KMS-11 (cell line): ENCODE measurements around the gene ART5.

Experiments used
- H2AFZ ChIP-seq: fragments of 200-600 bp; sonication (generic); 2 replicates; pipeline ENCODE4 v1.6.1; 2016; ENCODE audit warnings: antibody characterized with exemption, mixed run types, low read depth
- H3K27ac ChIP-seq: fragments of 200-600 bp; sonication (generic); 2 replicates; pipeline ENCODE4 v1.6.1; 2016; ENCODE audit warnings: mild to moderate bottlenecking, mixed run types
- H3K27me3 ChIP-seq: fragments of 200-600 bp; sonication (generic); 2 replicates; pipeline ENCODE4 v1.6.1; 2017; ENCODE audit warnings: mild to moderate bottlenecking, low read depth, mixed run types, moderate library complexity; ENCODE audit not compliant: insufficient read depth
- H3K36me3 ChIP-seq: fragments of 200-600 bp; sonication (generic); 2 replicates; pipeline ENCODE4 v1.6.1; 2017; ENCODE audit warnings: mild to moderate bottlenecking, mixed run types; ENCODE audit not compliant: insufficient read depth
- H3K4me1 ChIP-seq: fragments of 200-600 bp; sonication (generic); 2 replicates; pipeline ENCODE4 v1.6.1; 2016; ENCODE audit warnings: mild to moderate bottlenecking, low read depth, mixed run types; ENCODE audit not compliant: poor library complexity, severe bottlenecking
- H3K4me2 ChIP-seq: fragments of 200-600 bp; sonication (generic); 2 replicates; pipeline ENCODE4 v1.7.0; 2016; ENCODE audit warnings: mild to moderate bottlenecking, mixed run types
- H3K4me3 ChIP-seq: fragments of 200-600 bp; sonication (generic); IDR thresholded peaks from 2 replicates; pipeline ENCODE4 v1.6.1; 2017; ENCODE audit warnings: low read depth, low read length, mixed read lengths; ENCODE audit not compliant: insufficient read depth
- H3K79me2 ChIP-seq: fragments of 200-600 bp; sonication (generic); 2 replicates; pipeline ENCODE4 v1.6.1; 2016; ENCODE audit warnings: low read depth, mixed run types; ENCODE audit not compliant: insufficient read depth
- H3K9ac ChIP-seq: fragments of 200-600 bp; sonication (generic); 2 replicates; pipeline ENCODE4 v1.6.1; 2016; ENCODE audit warnings: mild to moderate bottlenecking, mixed run types
- H4K20me1 ChIP-seq: fragments of 200-600 bp; sonication (generic); 2 replicates; pipeline ENCODE4 v1.6.1; 2016; ENCODE audit warnings: mild to moderate bottlenecking, mixed run types; ENCODE audit not compliant: insufficient read depth
- TF ChIP-seq, protein P1 (sequence below): fragments of 200-600 bp; sonication (generic); conservative IDR thresholded peaks from 2 replicates; pipeline ENCODE4 v1.6.1; 2017; ENCODE audit warnings: low read depth, mild to moderate bottlenecking, antibody characterized with exemption, low read length, moderate library complexity, mixed read lengths

Gene ART5

DNA sequence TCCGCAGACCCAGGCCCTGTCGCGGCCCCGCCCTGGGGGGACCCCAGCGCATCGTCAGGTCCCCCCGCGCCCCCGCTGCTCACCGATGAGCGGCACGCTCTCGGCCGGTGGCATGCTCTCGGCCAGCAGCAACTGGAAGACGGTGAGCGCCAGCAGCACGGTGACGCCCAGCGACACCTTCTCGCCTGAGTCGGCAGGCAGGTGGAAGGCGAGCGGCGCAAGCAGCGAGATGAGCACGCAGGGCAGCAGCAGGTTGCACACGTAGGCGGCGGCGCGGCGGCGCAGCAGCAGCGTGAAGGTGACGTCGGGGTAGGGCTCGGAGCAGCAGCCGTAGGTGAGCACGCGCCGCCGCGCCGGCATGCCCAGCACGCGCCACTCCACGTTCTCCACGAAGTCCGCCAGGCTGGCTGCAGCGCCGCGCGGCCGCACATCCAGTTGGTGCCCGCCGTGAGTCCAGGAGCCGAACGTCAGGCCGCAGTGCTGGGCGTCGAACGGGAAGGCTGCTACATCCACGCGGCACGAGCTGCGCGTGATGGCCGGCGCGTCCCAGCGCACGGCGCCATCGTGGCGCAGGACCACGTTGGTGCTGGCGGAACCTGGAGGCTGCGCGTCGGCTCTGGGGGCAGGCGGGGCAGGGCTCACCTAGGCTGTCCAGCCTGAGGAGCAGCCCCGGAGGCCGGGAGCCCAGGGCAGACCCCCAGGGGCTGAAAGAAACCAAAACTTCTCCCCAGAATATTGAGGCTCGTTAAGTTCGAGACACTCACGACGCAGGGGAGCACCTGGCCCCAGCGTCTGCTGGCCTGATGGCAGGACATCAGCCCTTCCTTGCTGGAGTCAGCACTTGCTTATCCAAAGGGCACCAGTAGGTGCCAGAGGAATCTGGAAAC is 25.6 kb upstream of the ART5 start:
- H3K27ac ChIP-seq, result no peak overlapping the region
- no peak overlapping the region for H2AFZ ChIP-seq
- no peaks in the 10 kb centered on the region for H4K20me1 ChIP-seq
- H3K4me2 ChIP-seq, result no peak overlapping the region
- no peaks in the 10 kb centered on the region for H3K36me3 ChIP-seq
- no peak overlapping the region for H3K4me3 ChIP-seq
- no peaks in the 10 kb centered on the region for H3K4me1 ChIP-seq
- H3K27me3 ChIP-seq, result no peaks in the 10 kb centered on the region
- no peak overlapping the region for H3K9ac ChIP-seq
- no peaks in the 10 kb centered on the region for H3K79me2 ChIP-seq
- TF ChIP-seq, protein P1, sequence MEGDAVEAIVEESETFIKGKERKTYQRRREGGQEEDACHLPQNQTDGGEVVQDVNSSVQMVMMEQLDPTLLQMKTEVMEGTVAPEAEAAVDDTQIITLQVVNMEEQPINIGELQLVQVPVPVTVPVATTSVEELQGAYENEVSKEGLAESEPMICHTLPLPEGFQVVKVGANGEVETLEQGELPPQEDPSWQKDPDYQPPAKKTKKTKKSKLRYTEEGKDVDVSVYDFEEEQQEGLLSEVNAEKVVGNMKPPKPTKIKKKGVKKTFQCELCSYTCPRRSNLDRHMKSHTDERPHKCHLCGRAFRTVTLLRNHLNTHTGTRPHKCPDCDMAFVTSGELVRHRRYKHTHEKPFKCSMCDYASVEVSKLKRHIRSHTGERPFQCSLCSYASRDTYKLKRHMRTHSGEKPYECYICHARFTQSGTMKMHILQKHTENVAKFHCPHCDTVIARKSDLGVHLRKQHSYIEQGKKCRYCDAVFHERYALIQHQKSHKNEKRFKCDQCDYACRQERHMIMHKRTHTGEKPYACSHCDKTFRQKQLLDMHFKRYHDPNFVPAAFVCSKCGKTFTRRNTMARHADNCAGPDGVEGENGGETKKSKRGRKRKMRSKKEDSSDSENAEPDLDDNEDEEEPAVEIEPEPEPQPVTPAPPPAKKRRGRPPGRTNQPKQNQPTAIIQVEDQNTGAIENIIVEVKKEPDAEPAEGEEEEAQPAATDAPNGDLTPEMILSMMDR, result no peak

DNA sequence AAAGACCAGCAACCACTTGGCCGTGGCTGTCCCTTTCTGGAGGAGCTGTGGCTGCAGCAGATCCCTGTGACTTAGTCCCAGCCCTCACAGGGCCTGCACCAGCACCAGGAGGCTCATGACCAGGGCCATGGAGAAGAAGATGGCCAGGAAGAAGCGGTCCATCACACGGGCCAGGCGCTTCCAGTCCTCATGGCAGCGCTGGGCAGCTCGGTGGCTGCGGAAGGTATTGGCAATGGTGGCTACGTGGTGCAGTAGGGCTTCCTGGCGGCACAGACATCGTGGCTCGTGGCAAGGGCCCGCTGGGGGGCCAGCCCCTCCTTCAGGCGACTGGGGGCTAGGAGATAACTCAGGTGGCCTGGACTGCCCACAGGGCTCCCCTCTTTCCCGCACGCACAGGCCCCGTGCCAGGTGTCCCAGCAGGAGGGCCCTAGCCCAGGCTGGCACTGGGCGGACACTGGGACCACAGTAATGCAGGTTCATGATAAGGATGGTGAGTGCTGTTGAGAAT is 24.3 kb upstream of the ART5 start:
- TF ChIP-seq, protein P1, result no peak
- Histone ChIP-seq H3K79me2 (no peaks in the 10 kb centered on the region), H3K9ac (no peak overlapping the region), H3K27ac (no peak overlapping the region), H4K20me1 (no peaks in the 10 kb centered on the region), H2AFZ (no peak overlapping the region), H3K4me3 (no peak overlapping the region), H3K4me1 (no peaks in the 10 kb centered on the region), H3K36me3 (no peaks in the 10 kb centered on the region), H3K27me3 (no peaks in the 10 kb centered on the region), H3K4me2 (no peak overlapping the region)

DNA sequence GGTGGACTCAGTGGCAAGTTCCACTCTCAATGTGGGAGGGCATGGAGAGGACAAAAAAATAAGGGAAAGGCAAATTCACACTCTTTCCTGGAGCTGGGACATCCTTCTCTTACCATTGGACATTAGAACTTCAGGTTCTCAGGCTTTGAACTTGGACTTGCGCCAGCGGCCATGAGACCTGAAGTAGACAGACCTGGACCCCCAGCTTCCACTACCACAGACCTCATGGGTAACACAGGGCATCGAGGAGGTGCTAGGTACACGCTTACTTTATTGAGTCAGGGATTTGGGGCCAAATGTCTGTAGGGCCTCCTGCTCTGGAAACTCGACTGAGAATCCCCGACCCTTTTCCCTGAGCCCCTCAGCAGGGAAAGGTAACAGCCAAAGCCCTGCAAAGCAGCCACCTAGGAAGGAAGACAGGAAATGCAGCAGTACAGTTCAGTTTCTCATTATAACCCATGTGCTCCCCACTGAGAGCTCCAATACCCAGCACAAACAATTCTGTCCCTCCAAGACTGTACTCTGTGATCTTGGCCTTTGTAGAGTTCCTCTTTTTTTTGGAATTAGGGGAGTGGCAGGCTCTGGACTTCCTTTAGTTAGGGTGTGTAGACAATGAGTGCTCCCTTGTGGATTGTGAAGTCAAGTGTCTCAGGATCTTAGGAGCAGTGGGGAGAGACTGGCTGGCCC is 23.7 kb upstream of the ART5 start:
- no peak overlapping the region for H3K27ac ChIP-seq
- no peaks in the 10 kb centered on the region for H3K27me3 ChIP-seq
- H3K4me1 ChIP-seq, result no peaks in the 10 kb centered on the region
- H4K20me1 ChIP-seq, result no peaks in the 10 kb centered on the region
- H3K4me3 ChIP-seq, result no peak overlapping the region
- no peaks in the 10 kb centered on the region for H3K79me2 ChIP-seq
- no peaks in the 10 kb centered on the region for H3K36me3 ChIP-seq
- TF ChIP-seq, protein P1, result no peak
- H3K9ac ChIP-seq, result no peak overlapping the region
- H2AFZ ChIP-seq, result no peak overlapping the region
- H3K4me2 ChIP-seq, result no peak overlapping the region

DNA sequence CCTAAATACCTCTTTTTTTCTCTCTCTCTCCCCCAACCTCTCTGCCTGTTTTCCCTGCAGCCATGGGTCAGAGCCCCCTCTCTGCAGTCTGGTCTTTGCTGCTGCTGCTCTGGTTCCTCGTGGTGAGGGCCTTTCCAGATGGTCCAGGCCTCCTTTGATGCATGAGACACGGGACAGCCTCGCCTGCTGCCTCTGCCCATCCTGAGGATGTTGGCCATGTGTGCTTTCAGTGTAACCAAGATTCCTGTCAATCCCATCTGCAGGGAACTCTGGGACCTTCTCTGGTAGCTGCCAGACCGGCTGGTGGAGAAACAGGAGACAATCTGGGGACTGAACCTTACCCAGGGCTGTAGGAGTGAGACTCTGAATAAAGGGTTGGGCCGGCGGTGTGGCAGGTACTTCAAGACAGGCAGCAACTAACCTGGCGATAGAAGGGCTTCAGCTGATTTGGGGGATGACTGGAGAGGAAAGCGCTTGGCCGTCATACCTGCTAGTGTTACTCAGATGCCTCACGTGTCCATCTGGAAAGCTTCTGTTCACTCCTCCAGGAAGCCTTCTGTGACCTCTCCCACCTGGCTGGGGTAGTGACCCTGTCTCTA is 22.3 kb upstream of the ART5 start:
- Histone ChIP-seq H3K79me2 (no peaks in the 10 kb centered on the region), H3K9ac (no peak overlapping the region), H2AFZ (no peak overlapping the region), H4K20me1 (no peaks in the 10 kb centered on the region), H3K27ac (no peak overlapping the region), H3K4me3 (no peak overlapping the region), H3K4me1 (no peaks in the 10 kb centered on the region), H3K36me3 (no peaks in the 10 kb centered on the region), H3K27me3 (no peaks in the 10 kb centered on the region), H3K4me2 (no peak overlapping the region)
- TF ChIP-seq, protein P1, result no peak
